Muscle of leg (tissue), 11 donors: ENCODE data around the gene HSF4. TPM values are rescaled to one million over a fixed set of nuclear protein-coding genes. Genes with fewer than 3 reads are reported as not detected.

Experiments
- DNase-seq: peaks from one replicate; pipeline ENCODE4 v3.0.0; 2013
- H3K27ac ChIP-seq: one replicate; pipeline ENCODE4 v1.5.1; 2013; ENCODE audit warnings: mild to moderate bottlenecking, low read length, control low read depth
- H3K27me3 ChIP-seq: one replicate; pipeline ENCODE4 v1.6.1; 2013; ENCODE audit warnings: low read length; ENCODE audit not compliant: control insufficient read depth, insufficient read depth
- H3K36me3 ChIP-seq: one replicate; pipeline ENCODE4 v1.6.1; 2013; ENCODE audit warnings: low read length; ENCODE audit not compliant: control insufficient read depth, insufficient read depth
- H3K4me1 ChIP-seq: one replicate; pipeline ENCODE4 v1.6.1; 2013; ENCODE audit warnings: low read length; ENCODE audit not compliant: control insufficient read depth, insufficient read depth
- H3K4me3 ChIP-seq: one replicate; pipeline ENCODE4 v1.5.1; 2013; ENCODE audit warnings: low read length, control low read depth
- H3K9me3 ChIP-seq: replicated peaks from 2 replicates; pipeline ENCODE4 v1.6.1; 2013; ENCODE audit warnings: low read depth, low read length; ENCODE audit not compliant: control insufficient read depth
- WGBS: methylation state at CpG from one replicate; pipeline ENCODE4 v1.1.5; 2013; ENCODE audit warnings: missing lambda C conversion rate; ENCODE audit not compliant: insufficient coverage; 5-methylcytosine and 5-hydroxymethylcytosine counted together
- polyA plus RNA-seq, 8 donors: library from polyadenylated mRNA; unstranded; fragments of 120-200 nt; gene quantifications; one replicate each; pipeline versions ENCODE4 v1.2.1 to v1.2.3, GENCODE V29; 2013; ENCODE audit warnings: inconsistent platforms in 1 of 8, low replicate concordance in 1 of 8; ENCODE audit not compliant: insufficient read length in 8 of 8, insufficient read depth in 1 of 8
- total RNA-seq: library from RNA; stranded (reverse); fragments of 120-200 nt; gene quantifications from one replicate; pipeline ENCODE4 v1.2.4, GENCODE V29; 2013

Gene HSF4
- total and polyA plus RNA-seq, 9 donors, result 2.1 to 4.7 (median 3.5) TPM

DNA sequence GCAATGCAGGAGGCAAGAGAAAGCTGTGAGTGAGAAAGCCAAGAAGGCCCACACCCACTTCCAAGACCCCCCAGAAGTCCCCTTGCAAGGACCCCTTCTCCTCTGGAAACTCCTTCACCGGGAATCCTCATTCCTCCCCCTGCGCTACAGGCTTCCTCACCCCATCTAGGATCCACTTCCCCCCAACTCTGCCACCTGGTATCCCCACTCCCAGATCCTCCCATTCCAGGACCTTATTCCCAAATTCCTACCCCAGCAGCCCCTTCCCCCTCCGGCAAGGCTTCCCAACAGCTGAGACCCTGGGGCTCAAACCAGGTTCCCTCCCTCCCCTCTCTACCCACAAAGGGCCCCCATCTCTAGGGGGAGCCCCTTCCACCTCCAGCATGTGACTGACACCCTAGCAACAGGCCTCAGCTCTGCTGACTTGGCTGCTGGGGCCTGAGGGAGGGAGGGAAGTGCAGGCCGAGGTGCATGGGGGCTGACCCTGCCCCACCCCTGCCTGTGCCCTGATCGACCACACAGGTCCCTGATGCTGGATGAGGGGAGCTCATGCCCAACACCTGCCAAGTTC lies 2.1 kb downstream of the HSF4 start:
- Histone ChIP-seq H3K27ac (no peak overlapping the region), H3K4me1 (peaks cover 59% of the 10 kb centered on the region), H3K9me3 (no peaks in the 10 kb centered on the region), H3K27me3 (peaks cover 98% of the 10 kb centered on the region), H3K4me3 (no peak overlapping the region), H3K36me3 (no peaks in the 10 kb centered on the region)
- no peak for DNase-seq
- WGBS, result 41% methylated on average over 3 of the region's 5 CpGs

DNA sequence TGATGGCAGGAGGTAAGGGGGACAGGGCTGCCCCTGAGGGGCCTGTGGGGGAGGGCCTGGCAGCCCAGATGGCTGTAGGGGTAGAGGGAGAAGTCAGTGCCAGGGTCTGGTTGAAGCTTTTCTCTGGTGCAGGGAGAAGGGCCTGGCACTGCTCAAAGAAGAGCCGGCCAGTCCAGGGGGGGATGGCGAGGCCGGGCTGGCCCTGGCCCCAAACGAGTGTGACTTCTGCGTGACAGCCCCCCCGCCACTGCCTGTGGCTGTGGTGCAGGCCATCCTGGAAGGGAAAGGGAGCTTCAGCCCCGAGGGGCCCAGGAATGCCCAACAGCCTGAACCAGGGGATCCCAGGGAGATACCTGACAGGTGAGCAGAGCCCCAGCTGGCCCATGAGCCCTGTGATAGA lies 3.0 kb downstream of the HSF4 start:
- Histone ChIP-seq H3K4me3 (no peak overlapping the region), H3K9me3 (no peaks in the 10 kb centered on the region), H3K4me1 (peaks cover 53% of the 10 kb centered on the region), H3K27ac (no peak overlapping the region), H3K27me3 (peaks cover 98% of the 10 kb centered on the region), H3K36me3 (no peaks in the 10 kb centered on the region)
- DNase-seq, result no peak
- 48% methylated on average over 7 of the region's 7 CpGs for WGBS

DNA sequence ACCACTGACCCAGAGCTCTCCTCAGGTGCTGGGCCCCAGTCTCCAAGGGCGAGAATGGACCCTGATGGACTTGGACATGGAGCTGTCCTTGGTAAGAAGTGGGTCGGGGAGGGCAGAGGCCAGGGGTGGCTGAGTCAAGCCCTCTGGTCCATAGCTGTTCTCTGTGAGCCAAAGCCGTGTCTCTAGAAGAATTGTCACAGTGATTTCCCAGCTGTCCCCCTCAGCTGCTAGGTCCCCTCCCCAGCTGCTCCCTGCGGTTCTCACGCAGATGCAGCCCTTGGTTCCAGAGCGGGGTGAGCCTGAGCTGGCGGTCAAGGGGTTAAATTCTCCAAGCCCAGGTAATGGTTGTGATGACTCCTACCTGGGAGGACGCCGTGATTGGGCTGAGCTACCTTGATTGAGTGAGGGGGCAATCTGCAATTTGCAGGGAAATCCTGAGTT lies 4.5 kb downstream of the HSF4 start:
- DNase-seq, result no peak
- Histone ChIP-seq H3K36me3 (no peaks in the 10 kb centered on the region), H3K4me1 (peaks cover 51% of the 10 kb centered on the region), H3K4me3 (no peak overlapping the region), H3K9me3 (no peaks in the 10 kb centered on the region), H3K27me3 (peaks cover 96% of the 10 kb centered on the region), H3K27ac (peak overlapping the region; percentile 85)
- WGBS, result 9% methylated on average over 9 of the region's 9 CpGs

- Histone ChIP-seq H3K27ac (peak overlapping the region; percentile 85), H3K4me3 (peak overlapping the region; percentile 49), H3K27me3 (peaks cover 97% of the 10 kb centered on the region), H3K9me3 (no peaks in the 10 kb centered on the region), H3K4me1 (peaks cover 53% of the 10 kb centered on the region), H3K36me3 (no peaks in the 10 kb centered on the region)
- no peak for DNase-seq
- 1% methylated on average over 21 of the region's 24 CpGs for WGBS
Measured at GRCh38 chr16:67169642-67170167, 5.2 kb downstream of the HSF4 start.

DNA sequence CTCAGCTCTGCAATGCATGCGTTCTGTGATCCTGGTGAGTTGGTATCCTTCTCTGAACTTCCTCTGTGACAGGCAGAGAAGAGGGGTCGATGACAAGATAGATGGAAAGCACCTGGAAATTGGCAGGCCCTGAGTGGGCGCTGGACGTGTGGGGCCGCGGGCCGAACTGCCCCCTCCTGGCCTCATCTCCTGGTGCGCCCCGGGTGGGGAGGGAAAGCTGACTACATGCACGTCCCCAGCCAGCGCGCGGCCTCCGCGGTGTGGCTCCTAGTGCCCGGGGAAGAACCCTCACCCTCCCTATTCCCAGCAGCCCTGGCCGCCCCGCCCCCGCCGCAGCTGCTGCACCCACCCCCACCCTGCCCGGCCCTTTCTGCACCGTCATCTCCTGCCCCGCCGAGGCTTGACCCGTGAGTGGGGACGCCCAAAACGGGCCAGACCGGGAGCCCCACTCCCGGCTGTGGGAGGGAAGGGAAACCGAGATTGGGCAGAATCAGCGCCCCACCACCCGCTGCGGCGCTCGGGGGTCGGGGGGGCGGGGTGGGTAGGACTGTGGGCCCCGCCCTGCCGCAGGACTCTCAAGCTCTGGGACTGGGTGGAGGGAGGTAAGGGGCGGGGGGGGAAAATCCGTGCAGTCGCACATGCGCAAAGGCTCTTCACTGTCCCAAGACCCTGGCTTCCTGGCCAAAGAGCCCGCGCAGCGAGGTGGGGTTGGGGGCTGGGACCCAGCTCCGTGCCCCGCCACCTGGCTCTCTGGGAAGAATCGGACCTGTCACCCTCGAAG lies 5.8 kb downstream of the HSF4 start, which contains the start of gene NOL3:
Gene NOL3 (plus strand): TSS at position 371 of the 781 bp plus-strand sequence.
- no peaks in the 10 kb centered on the region for H3K36me3 ChIP-seq
- H3K9me3 ChIP-seq, result no peaks in the 10 kb centered on the region
- peaks cover 97% of the 10 kb centered on the region for H3K27me3 ChIP-seq
- H3K27ac ChIP-seq, result peak within 1 kb of the TSS; percentile 95
- peak; percentile 72 for DNase-seq
- peaks cover 52% of the 10 kb centered on the region for H3K4me1 ChIP-seq
- WGBS, result under 1% methylated on average over 30 of the region's 50 CpGs
- H3K4me3 ChIP-seq, result peak within 1 kb of the TSS; percentile 49

- Histone ChIP-seq H3K36me3 (peaks cover 6% of the 10 kb centered on the region), H3K27ac (peak overlapping the region; percentile 95), H3K4me3 (peak overlapping the region; percentile 49), H3K9me3 (no peaks in the 10 kb centered on the region), H3K4me1 (peaks cover 55% of the 10 kb centered on the region), H3K27me3 (peaks cover 97% of the 10 kb centered on the region)
- DNase-seq, result no peak
- WGBS, result 17% methylated on average over 12 of the region's 14 CpGs
Measured at GRCh38 chr16:67170949-67171649, 6.6 kb downstream of the HSF4 start.

GRCh38 chr16:67173323-67173722 lies 8.8 kb downstream of the HSF4 start:
- Histone ChIP-seq H3K9me3 (no peaks in the 10 kb centered on the region), H3K4me3 (peak overlapping the region; percentile 38), H3K27ac (peak overlapping the region; percentile 17), H3K4me1 (peaks cover 63% of the 10 kb centered on the region), H3K36me3 (peaks cover 11% of the 10 kb centered on the region), H3K27me3 (peaks cover 90% of the 10 kb centered on the region)
- WGBS, result 69% methylated on average over 1 of the region's 1 CpG
- no peak for DNase-seq

GRCh38 chr16:67173808-67174705 lies 9.5 kb downstream of the HSF4 start:
- Histone ChIP-seq H3K4me1 (peaks cover 62% of the 10 kb centered on the region), H3K27me3 (peaks cover 83% of the 10 kb centered on the region), H3K36me3 (peaks cover 11% of the 10 kb centered on the region), H3K27ac (peak overlapping the region; percentile 62), H3K9me3 (no peaks in the 10 kb centered on the region), H3K4me3 (peak overlapping the region; percentile 38)
- peak; percentile 77 for DNase-seq
- WGBS, result 1% methylated on average over 58 of the region's 71 CpGs

- Histone ChIP-seq H3K4me3 (peak overlapping the region; percentile 38), H3K4me1 (peaks cover 54% of the 10 kb centered on the region), H3K9me3 (no peaks in the 10 kb centered on the region), H3K36me3 (peaks cover 11% of the 10 kb centered on the region), H3K27me3 (peaks cover 75% of the 10 kb centered on the region), H3K27ac (peak overlapping the region; percentile 62)
- no peak for DNase-seq
- 21% methylated on average over 31 of the region's 31 CpGs for WGBS
Measured at GRCh38 chr16:67174706-67175231, 10.2 kb downstream of the HSF4 start.
